SK-N-SH treated with all-trans-retinoic acid at 6 μM for 48 hours (cell line): Measurements from ENCODE around the gene KAT6B.

ENCODE experiments used
- ATAC-seq: fragments of 200-7000 bp; cut with Tn5 transposase; 3 replicates; pipeline ENCODE4 v1.9.1; 2020; ENCODE audit warnings: mild to moderate bottlenecking, moderate library complexity
- BACH2 ChIP-seq: fragments of 250-450 bp; sonication (Bioruptor Pico); IDR thresholded peaks from 2 replicates; pipeline ENCODE4 v1.9.0; 2021; ENCODE audit warnings: mild to moderate bottlenecking, borderline replicate concordance
- CSRNP3 ChIP-seq: fragments of 250-450 bp; sonication (Bioruptor Pico); IDR thresholded peaks from 2 replicates; pipeline ENCODE4 v1.5.1; 2021; ENCODE audit warnings: mild to moderate bottlenecking, moderate library complexity
- GLIS3 ChIP-seq: fragments of 250-450 bp; sonication (Bioruptor Pico); IDR thresholded peaks from 2 replicates; pipeline ENCODE4 v1.5.0; 2020; ENCODE audit warnings: mild to moderate bottlenecking, moderate library complexity
- ISL1 ChIP-seq: fragments of 250-450 bp; sonication (Bioruptor Pico); IDR thresholded peaks from 2 replicates; pipeline ENCODE4 v2.1.2; 2022; ENCODE audit warnings: mild to moderate bottlenecking, moderate library complexity
- OSR1 ChIP-seq: fragments of 250-450 bp; sonication (Bioruptor Pico); IDR thresholded peaks from 2 replicates; pipeline ENCODE4 v1.8.0; 2022; ENCODE audit warnings: moderate library complexity, mild to moderate bottlenecking, inconsistent platforms
- POU6F1 ChIP-seq: fragments of 250-450 bp; sonication (Bioruptor Pico); IDR thresholded peaks from 2 replicates; pipeline ENCODE4 v1.8.0; 2021; ENCODE audit warnings: low read depth, mild to moderate bottlenecking, moderate library complexity, borderline replicate concordance
- SNAI2 ChIP-seq: fragments of 250-450 bp; sonication (Bioruptor Pico); IDR thresholded peaks from 2 replicates; pipeline ENCODE4 v1.5.0; 2020; ENCODE audit warnings: mild to moderate bottlenecking, moderate library complexity
- TOX ChIP-seq: fragments of 250-450 bp; sonication (Bioruptor Pico); IDR thresholded peaks from 2 replicates; pipeline ENCODE4 v1.8.0; 2021; ENCODE audit warnings: mild to moderate bottlenecking, moderate library complexity, borderline replicate concordance
- ZC3H10 ChIP-seq: fragments of 250-450 bp; sonication (Bioruptor Pico); IDR thresholded peaks from 2 replicates; pipeline ENCODE4 v1.5.1; 2021; ENCODE audit warnings: mild to moderate bottlenecking, moderate library complexity
- ZFP3 ChIP-seq: fragments of 250-450 bp; sonication (Bioruptor Pico); IDR thresholded peaks from 2 replicates; pipeline ENCODE4 v1.5.0; 2020; ENCODE audit warnings: mild to moderate bottlenecking, moderate library complexity
- ZFP30 ChIP-seq: fragments of 450-650 bp; formaldehyde crosslinking; IDR thresholded peaks from 2 replicates; pipeline ENCODE4 v1.5.0; 2022; ENCODE audit warnings: mild to moderate bottlenecking, moderate library complexity
- ZNF8 ChIP-seq: fragments of 450-650 bp; formaldehyde crosslinking; IDR thresholded peaks from 2 replicates; pipeline ENCODE4 v1.5.0; 2020; ENCODE audit warnings: mild to moderate bottlenecking, moderate library complexity

The KAT6B gene

GRCh38 chr10:75081379-75081778 is 255.0 kb downstream of the KAT6B start:
- no peak for TF ChIP-seq GLIS3
- no peak for TF ChIP-seq TOX (CRISPR knock-in tag)
- no peak for TF ChIP-seq CSRNP3 (CRISPR knock-in tag)
- no peak for TF ChIP-seq POU6F1
- TF ChIP-seq ZNF8 (CRISPR knock-in tag): no peak
- no peak for TF ChIP-seq ZFP30 (CRISPR knock-in tag)
- no peak for TF ChIP-seq ISL1 (CRISPR knock-in tag)
- no peak for TF ChIP-seq BACH2 (CRISPR knock-in tag)
- no peak for TF ChIP-seq ZFP3
- TF ChIP-seq OSR1: no peak
- TF ChIP-seq SNAI2 (CRISPR knock-in tag): no peak
- TF ChIP-seq ZC3H10 (CRISPR knock-in tag): no peak
- no peak for ATAC-seq
